ENCODE data around the gene TM4SF4. TPM values are rescaled to one million over a fixed set of nuclear protein-coding genes. Genes with fewer than 3 reads are reported as not detected.

Gene TM4SF4
- total RNA-seq, 1 donor from 2014 or later: not detected

DNA sequence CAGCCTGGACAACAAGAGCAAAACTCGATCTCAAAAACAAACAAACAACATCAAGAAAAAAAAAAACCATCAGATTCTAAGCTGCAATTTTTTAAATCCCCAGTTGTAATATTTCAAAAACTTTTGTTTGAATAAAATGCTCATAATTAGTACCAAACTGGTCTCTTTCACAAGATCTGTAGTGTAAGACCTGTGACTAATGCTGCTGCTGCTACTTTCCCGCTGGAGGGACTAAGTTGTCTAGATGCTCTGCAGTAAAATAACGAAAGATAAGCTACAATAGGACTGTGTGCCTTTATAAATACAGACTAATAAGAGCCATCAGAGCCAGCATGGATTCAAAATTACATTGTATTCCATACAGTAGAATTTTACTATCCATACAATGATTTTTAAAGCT is 45.4 kb downstream of the TM4SF4 start:
- Mint-ChIP-seq H3K27ac (no peak overlapping the region), H3K4me3 (no peak overlapping the region), H3K36me3 (peaks cover 10% of the 10 kb centered on the region), H3K9me3 (no peaks in the 10 kb centered on the region), H3K27me3 (ENCODE audit: insufficient read depth, low read depth) (no peaks in the 10 kb centered on the region), H3K4me1 (no peaks in the 10 kb centered on the region)
- TF ChIP-seq EZH2 (IDR thresholded peaks at IDR 0.05) (no peak), EZH2phosphoT487 (IDR thresholded peaks at IDR 0.05) (no peak)
- TF ChIP-seq, protein P1, sequence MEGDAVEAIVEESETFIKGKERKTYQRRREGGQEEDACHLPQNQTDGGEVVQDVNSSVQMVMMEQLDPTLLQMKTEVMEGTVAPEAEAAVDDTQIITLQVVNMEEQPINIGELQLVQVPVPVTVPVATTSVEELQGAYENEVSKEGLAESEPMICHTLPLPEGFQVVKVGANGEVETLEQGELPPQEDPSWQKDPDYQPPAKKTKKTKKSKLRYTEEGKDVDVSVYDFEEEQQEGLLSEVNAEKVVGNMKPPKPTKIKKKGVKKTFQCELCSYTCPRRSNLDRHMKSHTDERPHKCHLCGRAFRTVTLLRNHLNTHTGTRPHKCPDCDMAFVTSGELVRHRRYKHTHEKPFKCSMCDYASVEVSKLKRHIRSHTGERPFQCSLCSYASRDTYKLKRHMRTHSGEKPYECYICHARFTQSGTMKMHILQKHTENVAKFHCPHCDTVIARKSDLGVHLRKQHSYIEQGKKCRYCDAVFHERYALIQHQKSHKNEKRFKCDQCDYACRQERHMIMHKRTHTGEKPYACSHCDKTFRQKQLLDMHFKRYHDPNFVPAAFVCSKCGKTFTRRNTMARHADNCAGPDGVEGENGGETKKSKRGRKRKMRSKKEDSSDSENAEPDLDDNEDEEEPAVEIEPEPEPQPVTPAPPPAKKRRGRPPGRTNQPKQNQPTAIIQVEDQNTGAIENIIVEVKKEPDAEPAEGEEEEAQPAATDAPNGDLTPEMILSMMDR (IDR thresholded peaks at IDR 0.05): no peak
- Histone ChIP-seq H3K4me1 (no peaks in the 10 kb centered on the region), H4K20me1 (ENCODE audit: low read depth) (no peaks in the 10 kb centered on the region), H3K27ac (no peak overlapping the region), H3K9ac (no peak overlapping the region), H3K4me3 (no peak overlapping the region), H3K36me3 (no peaks in the 10 kb centered on the region), H3K9me3 (ENCODE audit: low read depth) (no peaks in the 10 kb centered on the region), H2AFZ (replicated peaks) (no peak overlapping the region), H3F3A (ENCODE audit: low read depth) (no peaks in the 10 kb centered on the region), H3K79me2 (ENCODE audit: low read depth) (no peaks in the 10 kb centered on the region), H3K4me2 (no peak overlapping the region), H3K27me3 (no peaks in the 10 kb centered on the region)
- no peak for DNase-seq (ENCODE audit: low spot score)

DNA sequence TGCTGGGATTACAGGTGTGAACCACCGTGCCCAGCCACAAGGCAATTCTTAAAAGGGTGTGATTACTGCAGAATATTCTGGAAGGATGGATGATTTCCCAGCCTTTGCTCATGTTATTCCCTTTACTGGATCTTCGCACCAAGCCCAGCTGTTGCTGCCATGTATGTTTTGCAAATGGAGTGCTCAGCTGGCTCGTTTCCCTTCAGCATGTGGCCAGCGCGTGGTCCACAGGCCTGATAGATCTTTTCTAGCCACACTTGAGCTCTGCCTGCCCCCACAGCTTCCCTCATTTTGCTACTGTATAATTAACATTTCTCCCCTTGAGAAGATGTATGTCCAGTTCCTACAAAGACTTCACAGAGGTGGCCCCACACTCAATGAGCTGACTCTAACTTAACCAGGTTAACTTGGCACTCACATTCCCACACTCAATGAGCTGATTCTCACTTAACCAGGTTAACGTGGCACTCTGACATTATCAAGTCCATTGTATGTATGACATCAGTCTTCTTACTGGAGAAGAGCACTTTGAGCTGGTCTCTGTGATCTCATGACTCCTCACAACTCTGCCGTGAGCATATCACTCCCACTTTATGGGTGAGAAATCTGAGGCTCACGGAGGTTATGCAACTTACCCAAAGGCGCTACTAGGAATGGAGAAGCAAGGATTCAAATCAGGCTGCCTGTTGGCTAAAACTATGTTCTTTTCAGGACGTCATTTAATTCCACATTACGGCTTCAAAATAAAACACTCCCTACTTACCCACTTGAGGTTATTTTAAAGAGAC is 49.2 kb downstream of the TM4SF4 start:
- H3K4me3 ChIP-seq: no peak overlapping the region
- H3K9me3 Mint-ChIP-seq: no peaks in the 10 kb centered on the region
- H2AFZ ChIP-seq (replicated peaks): no peak overlapping the region
- peaks cover 10% of the 10 kb centered on the region for H3K36me3 Mint-ChIP-seq
- no peak for DNase-seq (ENCODE audit: low spot score)
- H3K27me3 ChIP-seq: no peaks in the 10 kb centered on the region
- no peaks in the 10 kb centered on the region for H3K4me1 ChIP-seq
- H3K36me3 ChIP-seq: no peaks in the 10 kb centered on the region
- peak overlapping the region; percentile 50 for H3K27ac Mint-ChIP-seq
- peaks cover 11% of the 10 kb centered on the region for H3K4me1 Mint-ChIP-seq
- H4K20me1 ChIP-seq (ENCODE audit: low read depth): no peaks in the 10 kb centered on the region
- H3K9ac ChIP-seq: no peak overlapping the region
- no peaks in the 10 kb centered on the region for H3K9me3 ChIP-seq (ENCODE audit: low read depth)
- no peak overlapping the region for H3K27ac ChIP-seq
- H3F3A ChIP-seq (ENCODE audit: low read depth): no peaks in the 10 kb centered on the region
- H3K79me2 ChIP-seq (ENCODE audit: low read depth): no peaks in the 10 kb centered on the region
- TF ChIP-seq, protein P1 (IDR thresholded peaks at IDR 0.05): no peak
- TF ChIP-seq EZH2 (IDR thresholded peaks at IDR 0.05) (no peak), EZH2phosphoT487 (IDR thresholded peaks at IDR 0.05) (no peak)
- H3K4me2 ChIP-seq: no peak overlapping the region
- H3K27me3 Mint-ChIP-seq (ENCODE audit: insufficient read depth, low read depth): no peaks in the 10 kb centered on the region
- no peak overlapping the region for H3K4me3 Mint-ChIP-seq

DNA sequence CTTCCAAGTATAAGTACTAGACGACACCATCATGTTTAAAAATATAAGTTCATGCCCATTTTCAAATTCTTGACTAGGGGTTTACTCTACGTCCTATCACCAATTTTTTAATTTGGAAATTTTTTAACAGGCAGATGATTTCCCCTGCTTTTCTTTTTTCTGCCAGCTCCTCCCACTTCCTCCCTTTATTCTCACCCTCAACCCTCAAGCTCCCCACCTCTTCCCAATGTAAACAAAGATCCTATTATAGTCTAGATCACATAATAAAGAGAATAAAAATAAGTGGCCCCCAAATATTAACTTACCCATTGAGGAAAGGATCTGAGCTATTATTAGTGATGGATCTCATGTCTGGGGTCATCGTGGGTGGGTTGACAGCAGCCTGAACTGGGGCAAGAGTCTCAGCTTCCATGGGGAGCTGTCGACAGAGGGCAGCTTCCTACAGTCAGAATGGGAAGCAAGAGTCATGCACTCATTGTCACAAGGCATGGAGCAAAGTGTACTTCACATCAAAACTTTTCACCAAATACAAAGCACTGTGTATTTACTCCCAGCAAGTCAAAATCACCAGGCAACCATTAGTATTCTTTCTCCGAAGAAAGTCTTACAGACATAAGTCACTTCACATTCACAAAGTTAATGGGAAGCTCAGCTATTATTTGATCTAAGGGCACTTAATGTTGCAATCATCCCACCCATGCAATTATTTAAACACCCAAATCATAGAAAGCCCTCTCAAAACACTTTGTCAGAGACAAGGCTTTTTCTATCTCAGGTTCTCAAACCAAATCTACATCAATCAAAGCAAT is 53.2 kb downstream of the TM4SF4 start:
- no peaks in the 10 kb centered on the region for H3K9me3 ChIP-seq (ENCODE audit: low read depth)
- Mint-ChIP-seq H3K27ac (peak overlapping the region; percentile 25), H3K27me3 (ENCODE audit: insufficient read depth, low read depth) (no peaks in the 10 kb centered on the region), H3K9me3 (no peaks in the 10 kb centered on the region), H3K4me1 (peaks cover 27% of the 10 kb centered on the region), H3K36me3 (peaks cover 10% of the 10 kb centered on the region), H3K4me3 (no peak overlapping the region)
- DNase-seq (ENCODE audit: low spot score): peak; percentile 29
- no peaks in the 10 kb centered on the region for H3K4me1 ChIP-seq
- H3K36me3 ChIP-seq: no peaks in the 10 kb centered on the region
- no peak overlapping the region for H3K4me3 ChIP-seq
- no peak overlapping the region for H3K9ac ChIP-seq
- no peak overlapping the region for H3K4me2 ChIP-seq
- H3F3A ChIP-seq (ENCODE audit: low read depth): no peaks in the 10 kb centered on the region
- H3K27me3 ChIP-seq: no peaks in the 10 kb centered on the region
- H4K20me1 ChIP-seq (ENCODE audit: low read depth): no peaks in the 10 kb centered on the region
- H3K79me2 ChIP-seq (ENCODE audit: low read depth): no peaks in the 10 kb centered on the region
- H3K27ac ChIP-seq: no peak overlapping the region
- no peak overlapping the region for H2AFZ ChIP-seq (replicated peaks)
- TF ChIP-seq EZH2 (IDR thresholded peaks at IDR 0.05): no peak
- TF ChIP-seq, protein P1 (IDR thresholded peaks at IDR 0.05): peak; percentile 34
